HG02623 (cell line): Measurements from ENCODE around the gene PDIK1L.

Experiments
- ATAC-seq: cut with Tn5 transposase; IDR thresholded peaks from one replicate; pipeline ENCODE4 v1.9.1; 2021; ENCODE audit warnings: moderate library complexity; ENCODE audit not compliant: unreplicated experiment

PDIK1L gene

DNA sequence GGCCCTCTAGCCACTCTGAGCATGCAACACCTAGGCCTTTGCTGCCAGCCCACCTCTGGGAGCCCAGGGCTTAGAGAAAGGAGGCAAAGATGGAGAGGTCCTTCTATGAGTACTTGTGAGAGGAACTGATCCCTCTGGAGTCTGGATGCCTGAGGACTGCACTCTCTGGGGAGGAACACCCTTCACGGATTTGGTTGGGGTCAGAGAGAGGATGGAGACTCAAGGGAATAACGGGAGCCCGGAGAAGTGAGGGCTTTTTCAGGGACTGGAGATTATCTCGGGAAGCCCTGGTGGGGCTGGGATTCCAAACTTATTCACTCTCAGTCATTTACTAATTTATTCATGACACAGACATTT, 57.6 kb downstream of the PDIK1L start:
- no peak for ATAC-seq

- peak; percentile 93 for ATAC-seq
Measured at GRCh38 chr1:26169669-26170471, 58.2 kb downstream of the PDIK1L start, which contains the start of gene ZNF593. Gene ZNF593, plus strand, starts transcription at chr1:26169908. Its CDS starts 76 bp downstream, at chr1:26169984.

DNA sequence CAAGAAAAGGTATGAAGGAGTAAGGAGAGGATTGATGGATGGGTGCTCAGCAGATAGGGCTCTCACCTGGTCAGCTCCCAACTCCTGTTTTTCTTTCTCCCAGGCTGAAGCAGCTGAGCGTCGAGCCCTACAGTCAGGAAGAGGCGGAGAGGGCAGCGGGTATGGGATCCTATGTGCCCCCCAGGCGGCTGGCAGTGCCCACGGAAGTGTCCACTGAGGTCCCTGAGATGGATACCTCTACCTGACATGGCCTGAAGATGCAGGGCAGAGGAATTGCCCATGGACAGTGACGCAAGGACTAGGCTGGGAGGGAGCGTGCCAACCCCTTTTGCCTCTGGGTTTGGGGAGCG, 58.8 kb downstream of the PDIK1L start:
- no peak for ATAC-seq

GRCh38 chr1:26171084-26172072, 59.8 kb downstream of the PDIK1L start, which contains the start of gene ZNF593OS:
Gene ZNF593OS, minus strand, starts transcription at chr1:26171832. Its CDS starts 171 bp downstream, at chr1:26171661.
- ATAC-seq: no peak
